Fibroblast of mammary gland (primary cell): ENCODE results near the gene SERPINB8.

ENCODE experiments used
- DNase-seq: peaks from one replicate; pipeline ENCODE4 v3.0.0-alpha.2; 2010; ENCODE audit warnings: low read depth
- H3K4me3 ChIP-seq: 2 replicates; pipeline ENCODE4 v1.5.1; 2011; ENCODE audit warnings: low read depth, mild to moderate bottlenecking, low read length, moderate library complexity; ENCODE audit not compliant: control insufficient read depth
- TF ChIP-seq, protein P1 (sequence below): conservative IDR thresholded peaks from 2 replicates; pipeline ENCODE4 v1.5.1; 2011; ENCODE audit warnings: low read depth, low read length, inconsistent platforms; ENCODE audit not compliant: control insufficient read depth, insufficient read depth

SERPINB8 gene

DNA sequence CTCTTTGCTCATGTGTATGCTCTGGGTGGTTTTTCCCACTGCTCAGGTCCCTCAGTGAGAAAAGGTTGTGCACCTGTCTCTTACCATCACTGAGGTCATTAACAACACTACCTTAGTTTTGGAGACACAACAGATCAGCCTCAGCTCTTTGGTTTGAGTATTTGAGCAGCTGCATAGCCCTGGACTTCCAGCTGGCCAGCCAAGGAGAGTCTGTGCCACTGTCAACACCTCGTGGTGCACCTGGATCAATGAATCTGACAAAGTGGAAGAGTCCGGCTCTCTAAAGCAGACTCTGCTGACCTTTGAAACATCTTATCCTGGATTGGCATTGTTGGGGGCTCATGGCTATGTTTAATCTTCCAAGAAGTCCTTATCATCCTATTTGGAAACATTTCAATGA, 30.0 kb downstream of the SERPINB8 start:
- TF ChIP-seq, protein P1, sequence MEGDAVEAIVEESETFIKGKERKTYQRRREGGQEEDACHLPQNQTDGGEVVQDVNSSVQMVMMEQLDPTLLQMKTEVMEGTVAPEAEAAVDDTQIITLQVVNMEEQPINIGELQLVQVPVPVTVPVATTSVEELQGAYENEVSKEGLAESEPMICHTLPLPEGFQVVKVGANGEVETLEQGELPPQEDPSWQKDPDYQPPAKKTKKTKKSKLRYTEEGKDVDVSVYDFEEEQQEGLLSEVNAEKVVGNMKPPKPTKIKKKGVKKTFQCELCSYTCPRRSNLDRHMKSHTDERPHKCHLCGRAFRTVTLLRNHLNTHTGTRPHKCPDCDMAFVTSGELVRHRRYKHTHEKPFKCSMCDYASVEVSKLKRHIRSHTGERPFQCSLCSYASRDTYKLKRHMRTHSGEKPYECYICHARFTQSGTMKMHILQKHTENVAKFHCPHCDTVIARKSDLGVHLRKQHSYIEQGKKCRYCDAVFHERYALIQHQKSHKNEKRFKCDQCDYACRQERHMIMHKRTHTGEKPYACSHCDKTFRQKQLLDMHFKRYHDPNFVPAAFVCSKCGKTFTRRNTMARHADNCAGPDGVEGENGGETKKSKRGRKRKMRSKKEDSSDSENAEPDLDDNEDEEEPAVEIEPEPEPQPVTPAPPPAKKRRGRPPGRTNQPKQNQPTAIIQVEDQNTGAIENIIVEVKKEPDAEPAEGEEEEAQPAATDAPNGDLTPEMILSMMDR = no peak
- DNase-seq = no peak
- H3K4me3 ChIP-seq = no peak overlapping the region

- no peak overlapping the region for H3K4me3 ChIP-seq
- DNase-seq = no peak
- TF ChIP-seq, protein P1 = no peak
Measured at GRCh38 chr18:64002581-64002980, 32.7 kb downstream of the SERPINB8 start.

DNA sequence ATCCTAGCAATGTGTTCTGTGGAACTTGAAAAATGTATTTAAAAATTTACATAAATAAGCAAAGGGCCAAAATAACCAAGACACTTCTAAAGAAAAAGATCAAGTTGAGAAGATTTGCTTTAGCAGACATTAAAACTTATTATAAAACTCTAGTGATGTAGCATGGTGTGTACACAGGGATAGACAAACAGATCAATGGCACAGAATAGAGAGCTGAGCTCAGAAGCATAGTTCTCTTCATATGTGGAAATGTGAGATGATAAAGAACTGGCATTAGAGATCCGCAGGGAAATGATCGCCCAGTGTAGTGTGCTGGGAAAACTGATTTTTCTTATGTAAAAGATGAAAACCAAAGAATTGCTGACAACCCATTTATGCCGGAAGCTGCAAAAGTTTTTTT, 39.4 kb downstream of the SERPINB8 start:
- TF ChIP-seq, protein P1 = no peak
- no peak for DNase-seq
- no peak overlapping the region for H3K4me3 ChIP-seq

DNA sequence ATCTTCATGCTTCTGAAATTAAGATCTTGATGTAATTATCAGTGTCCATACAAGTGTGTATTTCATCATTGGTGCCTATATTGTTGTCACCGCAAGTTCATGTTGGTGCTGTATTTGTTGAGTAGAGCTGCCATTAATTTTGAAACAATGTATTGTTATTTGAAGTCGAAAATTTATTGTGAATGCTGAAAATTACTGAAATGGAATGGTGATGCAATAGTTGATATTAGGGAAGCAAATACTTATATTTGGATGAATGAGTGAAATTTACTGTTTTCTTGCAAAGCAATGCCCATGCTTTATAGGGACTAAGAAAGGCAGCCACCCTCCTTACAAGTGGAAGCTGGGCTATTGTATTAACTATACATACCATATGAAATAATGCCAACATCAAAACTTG, 41.6 kb downstream of the SERPINB8 start:
- DNase-seq = no peak
- TF ChIP-seq, protein P1 = no peak
- H3K4me3 ChIP-seq = no peak overlapping the region

DNA sequence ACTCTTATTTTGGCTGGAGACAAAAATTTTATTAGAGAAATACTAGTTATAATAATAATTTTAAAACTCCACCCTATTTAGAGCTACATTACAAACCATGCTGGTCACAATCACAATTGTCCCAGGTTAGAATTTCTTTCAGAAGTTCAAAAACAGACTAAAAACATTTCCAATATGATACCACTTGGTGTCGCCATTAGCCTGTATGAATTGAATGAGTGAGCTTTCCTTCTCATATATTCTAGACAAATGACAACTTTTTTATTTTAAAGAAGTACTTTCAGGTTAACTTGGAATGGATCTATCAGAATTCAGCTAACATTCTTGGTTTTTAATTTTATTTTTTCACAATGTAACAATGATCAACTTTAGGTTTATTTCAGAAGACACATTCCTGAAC, 48.0 kb downstream of the SERPINB8 start:
- DNase-seq = peak; percentile 40
- TF ChIP-seq, protein P1 = peak; percentile 47
- no peak overlapping the region for H3K4me3 ChIP-seq

- H3K4me3 ChIP-seq = no peak overlapping the region
- no peak for DNase-seq
- TF ChIP-seq, protein P1 = no peak
Measured at GRCh38 chr18:64019922-64020756, 50.3 kb downstream of the SERPINB8 start.

DNA sequence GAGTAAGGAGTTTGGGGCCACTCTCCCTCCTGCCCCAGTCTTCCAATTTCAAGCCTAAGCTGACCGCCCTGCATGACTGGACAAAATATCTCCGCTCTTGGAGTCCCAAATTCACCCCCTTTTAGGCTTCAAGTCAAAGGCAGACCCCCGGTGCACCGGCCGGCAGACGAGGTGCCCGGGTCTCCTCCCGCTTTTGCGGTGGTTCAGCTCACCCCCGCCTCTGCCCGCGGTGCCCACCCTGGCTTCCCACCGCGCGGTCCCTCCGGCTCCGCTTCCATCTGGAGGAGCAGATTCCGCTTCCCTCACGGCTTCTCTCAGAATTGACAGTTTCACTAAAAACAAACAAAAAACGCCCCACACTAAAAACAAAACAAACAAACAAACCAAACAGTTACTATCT, 56.5 kb downstream of the SERPINB8 start:
- no peak overlapping the region for H3K4me3 ChIP-seq
- TF ChIP-seq, protein P1 = no peak
- DNase-seq = no peak
